ENCODE measurements around the gene CELSR1.

The CELSR1 gene

DNA sequence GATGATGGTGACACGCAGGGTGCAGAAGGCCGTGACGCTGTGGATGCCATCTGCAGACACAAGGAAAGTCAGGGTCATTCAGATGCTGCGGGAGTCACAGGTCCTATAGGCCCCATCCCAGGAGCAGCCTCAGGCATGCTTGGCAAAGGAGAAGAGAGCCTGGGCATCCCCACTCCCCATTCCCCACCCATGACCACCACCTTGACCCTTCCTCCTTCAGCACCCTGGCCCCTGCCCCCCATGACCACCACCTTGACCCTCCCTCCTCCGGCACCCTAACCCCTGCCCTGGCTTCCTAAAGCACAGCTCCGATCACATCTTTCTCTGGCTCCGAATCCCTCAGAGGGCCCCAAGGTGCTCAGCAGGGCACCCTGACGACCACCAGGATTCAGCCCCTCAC lies 73.1 kb downstream of the CELSR1 start:
- no peaks in the 10 kb centered on the region for H3K4me1 ChIP-seq (ENCODE audit: control insufficient read depth, insufficient read depth, low read length)
- peaks cover 2% of the 10 kb centered on the region for H3K36me3 ChIP-seq (ENCODE audit: control insufficient read depth, insufficient read depth, low read length)
- H3K9ac ChIP-seq (ENCODE audit: low read depth, low read length), result no peak overlapping the region
- no peak overlapping the region for H3K4me3 ChIP-seq (ENCODE audit: low read depth, low read length)
- no peaks in the 10 kb centered on the region for H3K9me3 ChIP-seq (ENCODE audit: control insufficient read depth, insufficient read depth, low read length)
- H3K27me3 ChIP-seq (ENCODE audit: control insufficient read depth, insufficient read depth, low read length), result no peaks in the 10 kb centered on the region

DNA sequence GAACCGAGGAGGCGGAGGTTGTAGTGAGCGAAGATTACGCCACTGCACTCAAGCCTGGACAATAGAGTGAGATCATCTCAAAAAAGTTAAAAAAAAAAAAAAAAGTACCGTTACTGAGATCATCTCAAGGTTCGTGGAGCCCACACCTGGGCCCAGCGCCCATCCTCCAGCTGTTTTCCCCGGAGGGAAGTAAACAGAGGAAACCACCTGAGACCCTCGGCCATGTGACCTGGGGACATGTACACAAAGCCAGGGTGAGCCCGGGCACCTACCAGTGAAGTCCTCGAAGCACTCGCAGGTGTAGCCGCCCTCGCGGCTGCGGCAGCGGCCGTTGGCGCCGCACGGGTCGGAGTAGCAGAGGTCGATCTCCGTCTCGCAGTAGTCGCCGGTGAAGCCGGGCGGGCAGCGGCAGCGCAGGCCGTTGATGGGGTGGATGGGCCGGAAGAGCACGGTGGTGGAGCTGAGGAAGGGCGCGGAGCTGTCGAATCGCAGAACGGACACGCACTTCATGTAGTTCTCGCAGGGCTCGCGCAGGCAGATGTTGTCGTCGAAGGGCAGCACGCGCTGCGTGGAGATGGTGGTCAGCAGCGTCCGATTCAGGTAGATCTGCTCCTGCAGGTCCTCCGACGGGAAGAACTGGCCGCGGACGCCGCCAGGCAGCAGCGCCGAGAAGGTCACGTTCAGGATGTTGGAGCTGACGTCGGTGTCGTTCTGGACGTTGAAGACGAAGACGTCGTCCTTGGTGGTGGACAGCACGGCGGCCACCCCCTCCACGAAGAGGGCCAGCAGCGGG lies 73.8 kb downstream of the CELSR1 start:
- Histone ChIP-seq H3K9ac (ENCODE audit: low read depth, low read length) (no peak overlapping the region), H3K27me3 (ENCODE audit: control insufficient read depth, insufficient read depth, low read length) (no peaks in the 10 kb centered on the region), H3K36me3 (ENCODE audit: control insufficient read depth, insufficient read depth, low read length) (peaks cover 2% of the 10 kb centered on the region), H3K9me3 (ENCODE audit: control insufficient read depth, insufficient read depth, low read length) (no peaks in the 10 kb centered on the region), H3K4me1 (ENCODE audit: control insufficient read depth, insufficient read depth, low read length) (no peaks in the 10 kb centered on the region), H3K4me3 (ENCODE audit: low read depth, low read length) (no peak overlapping the region)

DNA sequence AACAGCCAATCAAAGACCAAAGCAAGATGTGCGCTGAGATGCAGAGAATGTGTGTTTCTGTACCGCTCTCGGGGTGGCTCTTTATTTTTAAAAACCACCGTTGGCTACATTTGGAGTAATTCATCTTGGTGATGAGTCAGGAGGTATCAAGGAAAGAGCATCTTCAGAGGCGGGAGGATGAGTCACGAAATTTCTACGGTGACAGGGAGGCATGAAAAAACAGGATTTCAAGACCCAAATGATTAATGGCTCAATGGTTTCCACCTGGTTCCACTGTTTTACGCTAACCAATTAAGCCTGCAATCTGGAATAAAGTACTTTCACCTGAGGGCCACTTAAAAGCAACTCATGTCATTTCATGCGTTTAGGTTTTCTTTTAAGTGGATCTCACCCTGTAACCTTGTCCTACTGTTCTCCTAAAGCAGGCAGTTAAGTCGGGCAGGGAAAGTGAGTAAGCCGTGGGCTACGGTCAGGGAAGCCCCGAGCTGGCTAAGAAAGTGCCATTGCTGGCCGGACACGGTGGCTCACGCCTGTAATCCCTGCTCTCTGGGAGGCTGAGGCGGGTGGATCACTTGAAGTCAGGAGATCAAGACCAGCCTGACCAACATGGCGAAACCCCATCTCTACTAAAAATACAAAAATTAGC lies 74.6 kb downstream of the CELSR1 start:
- Histone ChIP-seq H3K4me1 (ENCODE audit: control insufficient read depth, insufficient read depth, low read length) (no peaks in the 10 kb centered on the region), H3K36me3 (ENCODE audit: control insufficient read depth, insufficient read depth, low read length) (peaks cover 2% of the 10 kb centered on the region), H3K9ac (ENCODE audit: low read depth, low read length) (no peak overlapping the region), H3K9me3 (ENCODE audit: control insufficient read depth, insufficient read depth, low read length) (no peaks in the 10 kb centered on the region), H3K4me3 (ENCODE audit: low read depth, low read length) (no peak overlapping the region), H3K27me3 (ENCODE audit: control insufficient read depth, insufficient read depth, low read length) (no peaks in the 10 kb centered on the region)

DNA sequence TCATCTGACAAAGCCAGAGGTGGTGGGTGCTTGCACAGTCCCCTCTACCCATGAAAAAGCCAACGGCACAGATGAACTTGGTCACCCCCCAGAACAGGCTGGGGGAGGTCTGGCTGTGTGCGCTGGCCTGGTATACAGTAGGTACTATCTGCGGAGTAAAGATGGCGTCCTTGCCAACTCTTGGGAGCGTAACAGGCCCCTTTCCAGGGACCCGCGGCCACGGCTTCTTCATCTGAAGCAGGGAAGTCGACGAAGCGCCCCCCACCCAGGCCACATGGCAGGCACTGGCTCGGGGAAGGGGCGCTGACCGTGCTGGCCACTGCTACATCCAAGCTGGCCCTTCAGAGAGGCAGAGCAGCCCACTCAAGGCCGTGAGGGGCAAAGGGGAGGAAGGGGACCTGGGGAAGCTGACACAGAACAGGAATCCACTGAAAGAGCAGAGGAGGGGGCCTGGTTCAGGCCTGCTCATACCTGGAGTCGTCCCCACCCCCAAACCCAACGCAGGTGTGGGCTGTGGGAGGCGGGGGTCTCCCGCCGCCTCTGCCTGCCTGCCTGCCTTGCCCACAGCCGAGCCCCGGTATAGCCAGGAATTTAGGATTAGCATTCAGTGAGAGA lies 75.7 kb downstream of the CELSR1 start:
- H3K9me3 ChIP-seq (ENCODE audit: control insufficient read depth, insufficient read depth, low read length), result no peaks in the 10 kb centered on the region
- H3K9ac ChIP-seq (ENCODE audit: low read depth, low read length), result no peak overlapping the region
- no peaks in the 10 kb centered on the region for H3K4me1 ChIP-seq (ENCODE audit: control insufficient read depth, insufficient read depth, low read length)
- peaks cover 2% of the 10 kb centered on the region for H3K36me3 ChIP-seq (ENCODE audit: control insufficient read depth, insufficient read depth, low read length)
- no peak overlapping the region for H3K4me3 ChIP-seq (ENCODE audit: low read depth, low read length)
- H3K27me3 ChIP-seq (ENCODE audit: control insufficient read depth, insufficient read depth, low read length), result no peaks in the 10 kb centered on the region

DNA sequence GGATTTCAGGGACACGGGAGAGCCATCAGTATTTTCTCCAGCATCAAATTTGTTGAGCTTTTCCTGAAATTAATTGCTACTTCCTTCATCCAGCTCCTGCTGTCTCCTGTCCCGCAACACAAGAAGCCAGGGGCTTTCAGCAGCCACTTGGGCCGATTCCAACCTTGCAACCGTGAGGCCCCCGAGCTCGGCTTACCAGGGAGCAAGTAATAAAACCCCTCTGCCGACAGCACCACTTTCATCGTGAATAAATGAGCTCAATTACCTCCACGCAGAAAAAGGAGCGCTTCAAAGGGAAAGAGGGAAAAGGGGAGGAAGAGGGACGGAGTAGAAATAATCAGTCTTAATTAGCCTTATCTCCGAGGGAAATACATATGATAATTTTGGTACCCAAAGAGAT lies 76.6 kb downstream of the CELSR1 start:
- no peaks in the 10 kb centered on the region for H3K27me3 ChIP-seq (ENCODE audit: control insufficient read depth, insufficient read depth, low read length)
- no peak overlapping the region for H3K9ac ChIP-seq (ENCODE audit: low read depth, low read length)
- peaks cover 2% of the 10 kb centered on the region for H3K36me3 ChIP-seq (ENCODE audit: control insufficient read depth, insufficient read depth, low read length)
- H3K9me3 ChIP-seq (ENCODE audit: control insufficient read depth, insufficient read depth, low read length), result no peaks in the 10 kb centered on the region
- H3K4me1 ChIP-seq (ENCODE audit: control insufficient read depth, insufficient read depth, low read length), result no peaks in the 10 kb centered on the region
- no peak overlapping the region for H3K4me3 ChIP-seq (ENCODE audit: low read depth, low read length)

DNA sequence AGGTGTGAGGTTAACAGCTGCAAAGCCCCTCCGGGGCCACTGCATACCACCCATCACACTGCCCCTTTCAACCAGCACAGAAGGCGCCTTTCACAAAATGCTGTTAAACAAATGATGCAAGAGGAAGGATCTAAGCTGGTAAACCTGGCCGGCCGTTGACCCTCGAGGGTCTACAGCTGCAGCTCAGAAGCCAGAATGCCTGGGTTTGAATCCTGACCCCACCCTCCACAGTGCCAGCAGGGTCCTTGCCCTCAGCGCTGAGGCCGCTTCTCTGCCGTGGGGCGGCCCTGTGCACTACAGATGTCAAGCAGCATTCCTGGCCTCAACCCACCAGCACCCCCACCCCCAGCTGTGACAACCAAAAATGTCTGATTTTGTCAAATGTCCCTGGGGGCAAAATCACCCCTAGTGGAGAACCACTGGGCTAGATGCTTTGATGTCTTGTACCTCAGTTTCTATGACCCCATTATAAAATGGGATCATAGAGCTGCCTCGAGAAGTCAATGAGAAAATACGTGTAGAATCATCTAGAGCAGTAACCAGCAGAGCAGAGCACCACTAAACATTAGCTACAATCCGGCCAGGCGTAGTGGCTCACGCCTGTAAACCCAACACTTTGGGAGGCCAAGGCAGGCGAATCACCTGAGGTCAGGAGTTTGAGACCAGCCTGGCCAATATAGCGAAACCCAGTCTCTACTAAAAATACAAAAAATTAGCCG lies 77.9 kb downstream of the CELSR1 start:
- Histone ChIP-seq H3K9me3 (ENCODE audit: control insufficient read depth, insufficient read depth, low read length) (no peaks in the 10 kb centered on the region), H3K9ac (ENCODE audit: low read depth, low read length) (no peak overlapping the region), H3K4me3 (ENCODE audit: low read depth, low read length) (no peak overlapping the region), H3K36me3 (ENCODE audit: control insufficient read depth, insufficient read depth, low read length) (peaks cover 2% of the 10 kb centered on the region), H3K27me3 (ENCODE audit: control insufficient read depth, insufficient read depth, low read length) (no peaks in the 10 kb centered on the region), H3K4me1 (ENCODE audit: control insufficient read depth, insufficient read depth, low read length) (no peaks in the 10 kb centered on the region)

DNA sequence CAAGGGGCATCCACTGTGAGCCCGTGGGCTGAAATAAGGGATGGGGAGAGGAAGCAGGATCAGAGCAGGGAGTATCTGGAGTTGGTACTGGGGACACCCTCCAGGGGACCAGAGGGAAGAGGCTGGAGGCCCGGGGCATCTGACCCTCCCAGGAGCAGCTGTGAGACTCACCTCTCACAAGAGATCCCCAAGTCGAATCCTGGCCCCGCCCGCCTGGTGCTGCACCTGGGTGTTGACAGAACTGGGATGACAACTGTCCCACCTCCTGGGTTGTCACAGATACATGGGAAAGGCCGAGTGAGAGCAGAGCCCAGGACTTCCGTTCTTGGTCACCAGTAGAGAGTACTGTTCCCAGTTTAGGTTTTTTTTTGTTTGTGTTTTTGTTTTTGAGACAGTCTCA lies 78.9 kb downstream of the CELSR1 start:
- Histone ChIP-seq H3K4me1 (ENCODE audit: control insufficient read depth, insufficient read depth, low read length) (no peaks in the 10 kb centered on the region), H3K9ac (ENCODE audit: low read depth, low read length) (no peak overlapping the region), H3K27me3 (ENCODE audit: control insufficient read depth, insufficient read depth, low read length) (no peaks in the 10 kb centered on the region), H3K9me3 (ENCODE audit: control insufficient read depth, insufficient read depth, low read length) (no peaks in the 10 kb centered on the region), H3K4me3 (ENCODE audit: low read depth, low read length) (no peak overlapping the region), H3K36me3 (ENCODE audit: control insufficient read depth, insufficient read depth, low read length) (peaks cover 2% of the 10 kb centered on the region)

DNA sequence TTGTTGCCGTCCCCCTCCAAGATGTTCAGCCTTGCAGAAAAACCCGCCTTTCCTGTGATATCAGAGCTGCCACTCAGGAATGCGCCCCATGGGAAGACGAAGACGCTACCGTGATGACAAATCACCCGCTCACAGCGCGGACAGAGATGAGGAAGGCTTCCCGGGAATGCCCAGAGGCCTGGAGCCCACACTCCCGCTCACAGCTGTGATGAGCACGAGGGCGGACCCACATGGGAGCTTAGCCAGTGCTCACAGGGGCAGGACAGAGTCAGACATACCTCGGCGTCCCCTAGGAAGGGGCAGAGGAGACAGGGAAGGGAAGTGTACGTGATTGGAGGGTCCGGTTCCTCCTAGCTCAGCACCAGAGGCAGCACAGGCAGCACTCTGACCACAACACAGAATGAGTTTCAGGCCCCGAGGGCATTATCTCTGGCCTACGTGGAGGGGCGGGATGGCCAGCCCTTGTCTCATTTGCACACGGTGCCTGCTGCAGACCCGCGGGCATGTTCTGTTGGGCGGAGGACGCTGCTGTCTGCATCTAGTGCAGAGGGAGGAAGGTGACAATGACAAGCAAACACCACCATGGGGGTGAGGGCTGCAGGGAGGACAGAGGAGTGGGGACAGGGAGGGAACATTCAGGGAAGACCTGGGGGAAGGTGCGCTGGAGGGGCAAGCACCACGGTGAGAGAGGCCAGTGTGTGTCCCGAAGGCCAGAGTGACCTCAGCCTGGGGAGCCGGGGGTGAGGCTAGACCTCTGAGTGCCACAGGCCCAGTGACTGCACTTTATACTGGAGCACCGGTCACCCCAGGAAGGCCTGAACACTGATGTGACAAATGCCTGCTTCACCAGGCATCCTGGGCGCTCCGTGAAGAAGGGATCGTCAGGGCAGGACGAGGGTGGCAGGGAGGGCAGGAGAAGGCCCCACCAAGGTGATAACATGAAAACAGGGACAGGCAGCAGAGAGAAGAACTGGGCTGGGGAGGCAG lies 79.6 kb downstream of the CELSR1 start:
- H3K27me3 ChIP-seq (ENCODE audit: control insufficient read depth, insufficient read depth, low read length), result no peaks in the 10 kb centered on the region
- H3K9ac ChIP-seq (ENCODE audit: low read depth, low read length), result no peak overlapping the region

DNA sequence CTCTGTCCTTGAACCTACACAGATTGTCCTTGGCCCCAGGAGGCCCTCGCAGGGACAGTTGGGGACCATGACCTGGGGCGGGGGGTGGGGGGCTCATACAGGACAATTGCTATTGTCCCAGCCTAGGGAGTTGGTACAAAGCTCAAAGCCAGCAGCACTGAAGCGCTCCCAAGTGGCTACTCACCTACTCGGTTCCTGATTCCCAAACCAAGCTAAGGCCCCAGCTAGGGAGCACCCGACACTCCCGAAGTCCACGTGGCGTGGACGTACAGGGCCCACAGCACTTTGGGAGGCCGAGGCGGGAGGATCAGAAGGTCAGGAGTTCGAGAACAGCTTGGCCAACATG lies 80.6 kb downstream of the CELSR1 start:
- Histone ChIP-seq H3K9ac (ENCODE audit: low read depth, low read length) (no peak overlapping the region), H3K4me3 (ENCODE audit: low read depth, low read length) (no peak overlapping the region), H3K9me3 (ENCODE audit: control insufficient read depth, insufficient read depth, low read length) (no peaks in the 10 kb centered on the region), H3K36me3 (ENCODE audit: control insufficient read depth, insufficient read depth, low read length) (no peaks in the 10 kb centered on the region), H3K27me3 (ENCODE audit: control insufficient read depth, insufficient read depth, low read length) (no peaks in the 10 kb centered on the region), H3K4me1 (ENCODE audit: control insufficient read depth, insufficient read depth, low read length) (no peaks in the 10 kb centered on the region)

More for the DNA sequence above, 79.6 kb downstream of the CELSR1 start:
- no peaks in the 10 kb centered on the region for H3K9me3 ChIP-seq (ENCODE audit: control insufficient read depth, insufficient read depth, low read length)
- no peak overlapping the region for H3K4me3 ChIP-seq (ENCODE audit: low read depth, low read length)
- H3K4me1 ChIP-seq (ENCODE audit: control insufficient read depth, insufficient read depth, low read length), result no peaks in the 10 kb centered on the region
- peaks cover 2% of the 10 kb centered on the region for H3K36me3 ChIP-seq (ENCODE audit: control insufficient read depth, insufficient read depth, low read length)

DNA sequence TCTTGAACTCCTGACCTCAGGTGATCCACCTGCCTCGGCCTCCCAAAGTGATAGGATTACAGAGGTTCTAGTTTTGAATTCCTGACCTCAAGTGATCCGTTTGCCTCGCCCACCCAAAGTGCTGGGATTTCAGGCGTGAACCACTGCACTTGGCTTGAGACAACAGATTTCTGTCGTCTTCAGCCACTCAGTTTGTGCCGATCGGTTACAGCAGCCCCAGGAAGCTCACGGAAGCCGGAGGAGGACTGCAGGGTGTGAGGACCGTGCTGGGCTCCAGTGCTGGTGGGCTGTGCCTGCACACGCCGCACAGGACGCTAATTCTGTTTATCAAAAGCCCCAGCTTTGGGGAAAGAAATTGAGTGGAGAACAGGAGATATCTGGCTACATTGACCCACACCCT lies 82.0 kb downstream of the CELSR1 start:
- Histone ChIP-seq H3K9ac (ENCODE audit: low read depth, low read length) (no peak overlapping the region), H3K9me3 (ENCODE audit: control insufficient read depth, insufficient read depth, low read length) (no peaks in the 10 kb centered on the region), H3K27me3 (ENCODE audit: control insufficient read depth, insufficient read depth, low read length) (no peaks in the 10 kb centered on the region), H3K4me3 (ENCODE audit: low read depth, low read length) (no peak overlapping the region), H3K36me3 (ENCODE audit: control insufficient read depth, insufficient read depth, low read length) (no peaks in the 10 kb centered on the region), H3K4me1 (ENCODE audit: control insufficient read depth, insufficient read depth, low read length) (no peaks in the 10 kb centered on the region)

All from iPS-15b (cell line).